Measurements from ENCODE around the gene AP1S3.

Gene AP1S3

DNA sequence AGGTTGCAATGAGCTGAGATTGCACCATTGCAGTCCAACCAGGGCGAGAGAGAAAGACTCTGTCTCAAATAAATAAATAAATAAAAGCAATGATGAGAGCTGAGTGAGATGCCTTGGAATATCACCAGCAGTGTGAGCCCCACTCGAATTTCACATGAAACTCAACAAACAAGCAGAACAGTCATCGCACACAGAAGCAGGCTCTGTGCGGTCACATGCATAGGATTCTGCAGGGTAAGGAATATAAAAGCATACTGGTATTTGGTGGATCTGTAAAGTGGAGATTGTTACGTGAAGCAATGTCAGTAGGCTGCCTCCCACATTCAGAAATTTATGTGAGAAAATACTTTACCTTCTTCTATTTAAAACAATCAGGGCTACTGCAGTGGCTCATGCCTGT, 18.0 kb upstream of the AP1S3 start:
- POLR2A ChIA-PET, result no interaction called here
- TF ChIP-seq, protein P1, sequence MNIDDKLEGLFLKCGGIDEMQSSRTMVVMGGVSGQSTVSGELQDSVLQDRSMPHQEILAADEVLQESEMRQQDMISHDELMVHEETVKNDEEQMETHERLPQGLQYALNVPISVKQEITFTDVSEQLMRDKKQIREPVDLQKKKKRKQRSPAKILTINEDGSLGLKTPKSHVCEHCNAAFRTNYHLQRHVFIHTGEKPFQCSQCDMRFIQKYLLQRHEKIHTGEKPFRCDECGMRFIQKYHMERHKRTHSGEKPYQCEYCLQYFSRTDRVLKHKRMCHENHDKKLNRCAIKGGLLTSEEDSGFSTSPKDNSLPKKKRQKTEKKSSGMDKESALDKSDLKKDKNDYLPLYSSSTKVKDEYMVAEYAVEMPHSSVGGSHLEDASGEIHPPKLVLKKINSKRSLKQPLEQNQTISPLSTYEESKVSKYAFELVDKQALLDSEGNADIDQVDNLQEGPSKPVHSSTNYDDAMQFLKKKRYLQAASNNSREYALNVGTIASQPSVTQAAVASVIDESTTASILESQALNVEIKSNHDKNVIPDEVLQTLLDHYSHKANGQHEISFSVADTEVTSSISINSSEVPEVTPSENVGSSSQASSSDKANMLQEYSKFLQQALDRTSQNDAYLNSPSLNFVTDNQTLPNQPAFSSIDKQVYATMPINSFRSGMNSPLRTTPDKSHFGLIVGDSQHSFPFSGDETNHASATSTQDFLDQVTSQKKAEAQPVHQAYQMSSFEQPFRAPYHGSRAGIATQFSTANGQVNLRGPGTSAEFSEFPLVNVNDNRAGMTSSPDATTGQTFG (tag by site-specific recombination; IDR thresholded peaks at IDR 0.05; ENCODE audit: borderline replicate concordance), result no peak
- TF ChIP-seq ZNF600 (tag by site-specific recombination; IDR thresholded peaks at IDR 0.05), result peak; percentile 60; the same call in 1 of the 2 replicates
- TF ChIP-seq, protein P2, sequence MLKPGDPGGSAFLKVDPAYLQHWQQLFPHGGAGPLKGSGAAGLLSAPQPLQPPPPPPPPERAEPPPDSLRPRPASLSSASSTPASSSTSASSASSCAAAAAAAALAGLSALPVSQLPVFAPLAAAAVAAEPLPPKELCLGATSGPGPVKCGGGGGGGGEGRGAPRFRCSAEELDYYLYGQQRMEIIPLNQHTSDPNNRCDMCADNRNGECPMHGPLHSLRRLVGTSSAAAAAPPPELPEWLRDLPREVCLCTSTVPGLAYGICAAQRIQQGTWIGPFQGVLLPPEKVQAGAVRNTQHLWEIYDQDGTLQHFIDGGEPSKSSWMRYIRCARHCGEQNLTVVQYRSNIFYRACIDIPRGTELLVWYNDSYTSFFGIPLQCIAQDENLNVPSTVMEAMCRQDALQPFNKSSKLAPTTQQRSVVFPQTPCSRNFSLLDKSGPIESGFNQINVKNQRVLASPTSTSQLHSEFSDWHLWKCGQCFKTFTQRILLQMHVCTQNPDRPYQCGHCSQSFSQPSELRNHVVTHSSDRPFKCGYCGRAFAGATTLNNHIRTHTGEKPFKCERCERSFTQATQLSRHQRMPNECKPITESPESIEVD (tag by site-specific recombination; IDR thresholded peaks at IDR 0.05), result no peak
- no peak for TF ChIP-seq GFI1B (tag by site-specific recombination; IDR thresholded peaks at IDR 0.05)
- no peak for TF ChIP-seq ZBTB48 (tag by site-specific recombination; IDR thresholded peaks at IDR 0.05)
- no peak overlapping the region for H3K27ac ChIP-seq (ENCODE audit: extremely low read depth, low read depth, low read length)

DNA sequence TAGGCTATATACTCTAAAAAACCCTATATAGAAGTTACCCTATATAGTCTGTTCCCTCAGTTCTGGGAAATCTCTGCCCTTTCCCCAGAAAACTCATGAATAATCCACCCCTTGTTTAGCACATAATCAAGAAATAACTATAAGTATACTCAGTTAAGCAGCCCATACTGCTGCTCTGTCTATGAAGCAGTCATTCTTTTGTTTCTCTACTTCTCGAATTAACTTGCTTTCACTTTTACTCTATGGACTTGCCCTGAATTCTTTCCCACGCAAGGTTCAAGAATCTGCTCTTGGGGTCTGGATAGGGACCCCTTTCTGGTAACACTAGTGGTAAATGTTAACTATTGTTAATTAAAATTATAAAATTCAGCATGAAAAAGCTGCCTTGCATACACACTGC, 17.4 kb upstream of the AP1S3 start:
- no peak for TF ChIP-seq ZNF670 (tag by site-specific recombination; IDR thresholded peaks at IDR 0.05; ENCODE audit: low read depth)
- no peak for TF ChIP-seq OVOL3 (tag by site-specific recombination; IDR thresholded peaks at IDR 0.05)
- no peak for TF ChIP-seq ZNF23 (tag by site-specific recombination; IDR thresholded peaks at IDR 0.05; ENCODE audit: borderline replicate concordance)
- no peak for TF ChIP-seq GLIS1 (tag by site-specific recombination; IDR thresholded peaks at IDR 0.05)
- no peak for TF ChIP-seq ZNF311 (tag by site-specific recombination; IDR thresholded peaks at IDR 0.05; ENCODE audit: borderline replicate concordance)
- no peak for TF ChIP-seq SP7 (tag by site-specific recombination; IDR thresholded peaks at IDR 0.05)
- no peak for TF ChIP-seq ZNF777 (tag by site-specific recombination; IDR thresholded peaks at IDR 0.05; ENCODE audit: borderline replicate concordance)
- no peak for TF ChIP-seq ZBTB8A (tag by site-specific recombination; IDR thresholded peaks at IDR 0.05)
- TF ChIP-seq ZNF707 (tag by site-specific recombination; IDR thresholded peaks at IDR 0.05), result no peak
- TF ChIP-seq ZBTB48 (tag by site-specific recombination; IDR thresholded peaks at IDR 0.05), result no peak
- no peak for TF ChIP-seq ZNF138 (tag by site-specific recombination; IDR thresholded peaks at IDR 0.05; ENCODE audit: borderline replicate concordance)
- TF ChIP-seq, protein P3, sequence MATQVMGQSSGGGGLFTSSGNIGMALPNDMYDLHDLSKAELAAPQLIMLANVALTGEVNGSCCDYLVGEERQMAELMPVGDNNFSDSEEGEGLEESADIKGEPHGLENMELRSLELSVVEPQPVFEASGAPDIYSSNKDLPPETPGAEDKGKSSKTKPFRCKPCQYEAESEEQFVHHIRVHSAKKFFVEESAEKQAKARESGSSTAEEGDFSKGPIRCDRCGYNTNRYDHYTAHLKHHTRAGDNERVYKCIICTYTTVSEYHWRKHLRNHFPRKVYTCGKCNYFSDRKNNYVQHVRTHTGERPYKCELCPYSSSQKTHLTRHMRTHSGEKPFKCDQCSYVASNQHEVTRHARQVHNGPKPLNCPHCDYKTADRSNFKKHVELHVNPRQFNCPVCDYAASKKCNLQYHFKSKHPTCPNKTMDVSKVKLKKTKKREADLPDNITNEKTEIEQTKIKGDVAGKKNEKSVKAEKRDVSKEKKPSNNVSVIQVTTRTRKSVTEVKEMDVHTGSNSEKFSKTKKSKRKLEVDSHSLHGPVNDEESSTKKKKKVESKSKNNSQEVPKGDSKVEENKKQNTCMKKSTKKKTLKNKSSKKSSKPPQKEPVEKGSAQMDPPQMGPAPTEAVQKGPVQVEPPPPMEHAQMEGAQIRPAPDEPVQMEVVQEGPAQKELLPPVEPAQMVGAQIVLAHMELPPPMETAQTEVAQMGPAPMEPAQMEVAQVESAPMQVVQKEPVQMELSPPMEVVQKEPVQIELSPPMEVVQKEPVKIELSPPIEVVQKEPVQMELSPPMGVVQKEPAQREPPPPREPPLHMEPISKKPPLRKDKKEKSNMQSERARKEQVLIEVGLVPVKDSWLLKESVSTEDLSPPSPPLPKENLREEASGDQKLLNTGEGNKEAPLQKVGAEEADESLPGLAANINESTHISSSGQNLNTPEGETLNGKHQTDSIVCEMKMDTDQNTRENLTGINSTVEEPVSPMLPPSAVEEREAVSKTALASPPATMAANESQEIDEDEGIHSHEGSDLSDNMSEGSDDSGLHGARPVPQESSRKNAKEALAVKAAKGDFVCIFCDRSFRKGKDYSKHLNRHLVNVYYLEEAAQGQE (tag by site-specific recombination; IDR thresholded peaks at IDR 0.05), result no peak
- no peak for TF ChIP-seq KLF8 (tag by site-specific recombination; IDR thresholded peaks at IDR 0.05)
- TF ChIP-seq, protein P4, sequence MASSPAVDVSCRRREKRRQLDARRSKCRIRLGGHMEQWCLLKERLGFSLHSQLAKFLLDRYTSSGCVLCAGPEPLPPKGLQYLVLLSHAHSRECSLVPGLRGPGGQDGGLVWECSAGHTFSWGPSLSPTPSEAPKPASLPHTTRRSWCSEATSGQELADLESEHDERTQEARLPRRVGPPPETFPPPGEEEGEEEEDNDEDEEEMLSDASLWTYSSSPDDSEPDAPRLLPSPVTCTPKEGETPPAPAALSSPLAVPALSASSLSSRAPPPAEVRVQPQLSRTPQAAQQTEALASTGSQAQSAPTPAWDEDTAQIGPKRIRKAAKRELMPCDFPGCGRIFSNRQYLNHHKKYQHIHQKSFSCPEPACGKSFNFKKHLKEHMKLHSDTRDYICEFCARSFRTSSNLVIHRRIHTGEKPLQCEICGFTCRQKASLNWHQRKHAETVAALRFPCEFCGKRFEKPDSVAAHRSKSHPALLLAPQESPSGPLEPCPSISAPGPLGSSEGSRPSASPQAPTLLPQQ (tag by site-specific recombination; IDR thresholded peaks at IDR 0.05), result no peak
- TF ChIP-seq ZNF175 (tag by site-specific recombination; IDR thresholded peaks at IDR 0.05), result no peak
- H3K27ac ChIP-seq (ENCODE audit: extremely low read depth, low read depth, low read length), result no peak overlapping the region
- H3K4me3 ChIP-seq (ENCODE audit: low read depth, low read length), result no peak overlapping the region
- H3K36me3 ChIP-seq (ENCODE audit: control insufficient read depth in 2 of 2, insufficient read depth in 1 of 2, low read length in 2 of 2), result no peaks in the 10 kb centered on the region; a peak in 1 of 3 replicates
- ChIA-PET POLR2A (no interaction called here), CTCF (interaction anchor here (0.6 kb wide), 2 partner anchors 13 to 59 kb away, joined by 3 to 4 read pairs; no protein-coding TSS in a partner anchor)
- no peaks in the 10 kb centered on the region for H3K4me1 ChIP-seq (ENCODE audit: control insufficient read depth, insufficient read depth, low read length)
- H3K9me3 ChIP-seq (ENCODE audit: control insufficient read depth, insufficient read depth, low read depth, low read length), result no peaks in the 10 kb centered on the region

More for the DNA sequence above, 18.0 kb upstream of the AP1S3 start:
- no peaks in the 10 kb centered on the region for H3K4me1 ChIP-seq (ENCODE audit: control insufficient read depth, insufficient read depth, low read length)
- H3K36me3 ChIP-seq (ENCODE audit: control insufficient read depth in 2 of 2, insufficient read depth in 1 of 2, low read length in 2 of 2), result no peaks in the 10 kb centered on the region; a peak in 1 of 3 replicates
- H3K4me3 ChIP-seq (ENCODE audit: low read depth, low read length), result no peak overlapping the region
- CTCF ChIA-PET, result interaction anchor here (0.6 kb wide), 2 partner anchors 14 to 60 kb away, joined by 3 to 4 read pairs; no protein-coding TSS in a partner anchor
- no peaks in the 10 kb centered on the region for H3K9me3 ChIP-seq (ENCODE audit: control insufficient read depth, insufficient read depth, low read depth, low read length)

All from HEK293 (cell line).